ENCODE data around the gene BSX.

The BSX gene

GRCh38 chr11:122954455-122954854 lies 27.2 kb downstream of the BSX start:
- no peak for DNase-seq

DNA sequence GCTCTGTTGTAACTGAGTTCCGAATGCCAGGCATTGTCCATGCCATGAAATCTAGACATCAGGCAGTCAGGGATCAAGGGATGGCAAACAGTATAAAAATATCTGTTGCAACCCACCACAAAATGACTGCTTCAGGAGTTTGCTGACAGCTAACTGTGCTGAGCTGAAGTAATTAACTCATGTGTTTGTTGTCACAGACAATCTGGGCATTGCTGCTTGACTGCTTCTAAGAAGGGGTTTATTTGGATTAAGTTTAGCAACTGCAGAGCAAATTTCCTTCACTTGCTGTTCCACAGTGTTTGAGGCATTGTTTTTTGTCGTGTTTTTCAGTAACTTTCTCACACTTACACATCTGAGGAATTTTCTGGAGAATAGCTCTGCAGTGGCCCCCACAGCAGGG lies 30.4 kb downstream of the BSX start:
- DNase-seq: no peak

DNA sequence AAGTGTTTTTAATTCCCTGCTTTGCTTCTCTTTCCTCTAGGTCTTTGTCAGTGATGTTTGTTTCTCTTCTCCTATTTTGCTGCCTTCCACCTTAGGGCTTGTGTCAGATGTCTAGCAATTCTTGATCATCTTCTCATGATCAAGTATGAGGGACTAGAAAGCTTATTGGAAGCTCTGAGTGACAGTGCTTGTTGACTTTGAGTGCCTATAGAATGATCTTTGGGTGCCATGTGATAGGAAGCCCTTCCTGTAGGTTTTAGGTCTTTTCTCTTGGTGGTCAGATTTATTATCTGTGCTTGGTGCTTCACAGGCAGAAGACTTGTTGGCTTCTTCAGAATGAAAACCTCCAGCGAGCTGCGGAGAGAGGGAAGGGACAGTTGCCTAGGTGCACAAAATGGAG lies 43.1 kb downstream of the BSX start:
- no peak for DNase-seq

GRCh38 chr11:122937983-122938382 lies 43.7 kb downstream of the BSX start:
- no peak for DNase-seq

DNA sequence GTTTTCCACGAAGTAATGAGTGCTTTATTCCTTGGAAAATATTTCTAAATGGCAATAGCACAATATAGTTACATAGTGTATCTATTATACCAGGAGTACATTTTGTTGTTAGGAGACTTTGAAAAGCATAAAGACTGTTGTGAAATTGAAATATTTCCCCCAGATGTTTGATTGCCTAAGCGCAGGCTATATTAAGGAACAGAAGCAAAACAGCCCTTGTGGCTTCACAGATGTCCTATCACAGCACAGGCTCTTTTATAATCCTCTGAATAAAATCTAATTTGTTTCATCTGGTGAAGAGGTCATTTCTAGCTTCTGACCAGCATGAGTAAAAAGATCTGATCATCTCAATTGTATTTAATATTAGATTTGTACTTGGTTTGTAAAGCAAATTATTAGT lies 48.2 kb downstream of the BSX start:
- no peak for DNase-seq

GRCh38 chr11:122931510-122931909 lies 50.1 kb downstream of the BSX start:
- DNase-seq: no peak
